Measurements from ENCODE around the gene PPP1R14D.

PPP1R14D gene

GRCh38 chr15:40819048-40819447 lies 9.5 kb downstream of the PPP1R14D start:
- DNase-seq (ENCODE audit: low read depth) = no peak

- no peak for DNase-seq (ENCODE audit: low read depth)
Observed at GRCh38 chr15:40815042-40815698, 13.3 kb downstream of the PPP1R14D start.

- no peak for DNase-seq (ENCODE audit: low read depth)
Observed at GRCh38 chr15:40812721-40813425, 15.6 kb downstream of the PPP1R14D start.

GRCh38 chr15:40808861-40809450 lies 19.6 kb downstream of the PPP1R14D start:
- no peak for DNase-seq (ENCODE audit: low read depth)

GRCh38 chr15:40807888-40808461 lies 20.5 kb downstream of the PPP1R14D start:
- no peak for DNase-seq (ENCODE audit: low read depth)

GRCh38 chr15:40807028-40807887 lies 21.2 kb downstream of the PPP1R14D start, which contains the start of the genes DNAJC17 and ZFYVE19:
Gene DNAJC17, minus strand, starts transcription at chr15:40807473. Its CDS starts 27 bp downstream, at chr15:40807446.
Gene ZFYVE19, plus strand, starts transcription at chr15:40807089. Its CDS starts 501 bp downstream, at chr15:40807590.
- DNase-seq (ENCODE audit: low read depth) = peak; percentile 87

- no peak for DNase-seq (ENCODE audit: low read depth)
Observed at GRCh38 chr15:40806672-40807027, 21.9 kb downstream of the PPP1R14D start.

GRCh38 chr15:40803688-40804087 lies 24.8 kb downstream of the PPP1R14D start:
- no peak for DNase-seq (ENCODE audit: low read depth)

- no peak for DNase-seq (ENCODE audit: low read depth)
Observed at GRCh38 chr15:40803076-40803475, 25.4 kb downstream of the PPP1R14D start.

- DNase-seq (ENCODE audit: low read depth) = no peak
Observed at GRCh38 chr15:40799523-40799922, 29.0 kb downstream of the PPP1R14D start.

GRCh38 chr15:40796512-40796911 lies 32.0 kb downstream of the PPP1R14D start:
- no peak for DNase-seq (ENCODE audit: low read depth)

- no peak for DNase-seq (ENCODE audit: low read depth)
Observed at GRCh38 chr15:40796041-40796440, 32.5 kb downstream of the PPP1R14D start.

- no peak for DNase-seq (ENCODE audit: low read depth)
Observed at GRCh38 chr15:40793216-40793989, 35.1 kb downstream of the PPP1R14D start.

GRCh38 chr15:40792394-40792793 lies 36.1 kb downstream of the PPP1R14D start:
- DNase-seq (ENCODE audit: low read depth) = no peak

GRCh38 chr15:40790718-40791117 lies 37.8 kb downstream of the PPP1R14D start:
- no peak for DNase-seq (ENCODE audit: low read depth)

GRCh38 chr15:40789999-40790398 lies 38.5 kb downstream of the PPP1R14D start:
- DNase-seq (ENCODE audit: low read depth) = no peak

GRCh38 chr15:40789119-40789518 lies 39.4 kb downstream of the PPP1R14D start:
- DNase-seq (ENCODE audit: low read depth) = no peak

GRCh38 chr15:40787991-40788390 lies 40.5 kb downstream of the PPP1R14D start:
- DNase-seq (ENCODE audit: low read depth) = no peak

- DNase-seq (ENCODE audit: low read depth) = no peak
Observed at GRCh38 chr15:40787344-40787841, 41.1 kb downstream of the PPP1R14D start.

- DNase-seq (ENCODE audit: low read depth) = no peak
Observed at GRCh38 chr15:40785814-40786213, 42.7 kb downstream of the PPP1R14D start.

- no peak for DNase-seq (ENCODE audit: low read depth)
Observed at GRCh38 chr15:40785164-40785563, 43.3 kb downstream of the PPP1R14D start.
